K562 (cell line): ENCODE measurements around the gene SUOX.

Experiments
- CTCF ChIP-seq, 3 experiments: IDR thresholded peaks in 2 of 3; conservative IDR thresholded peaks in 1 of 3; 2 replicates each; pipeline ENCODE4 v1.5.1; 2011 to 2012; ENCODE audit warnings: low read length in 3 of 3, mild to moderate bottlenecking in 3 of 3, control low read depth in 2 of 3, improper control_type of control experiment in 1 of 3, inconsistent platforms in 1 of 3, low read depth in 1 of 3, mixed read lengths in 1 of 3, moderate library complexity in 1 of 3; ENCODE audit not compliant: insufficient read depth in 2 of 3
- GATAD2B ChIP-seq: fragments of 450-650 bp; IDR thresholded peaks from 2 replicates; pipeline ENCODE4 v1.6.1; 2017; ENCODE audit warnings: mild to moderate bottlenecking, borderline replicate concordance
- NR1H2 ChIP-seq: sonication (generic); formaldehyde crosslinking; IDR thresholded peaks from 2 replicates; pipeline ENCODE4 v1.4.0; 2020; ENCODE audit warnings: mild to moderate bottlenecking, missing genetic modification reagents
- PHTF2 ChIP-seq: fragments of 250-450 bp; sonication (Bioruptor Pico); IDR thresholded peaks from 2 replicates; pipeline ENCODE4 v1.5.0; 2021; ENCODE audit warnings: mild to moderate bottlenecking
- RAD21 ChIP-seq, 2 experiments: fragments of 250-450 bp in 1 of 2; fragments of 450-650 bp in 1 of 2; sonication (Bioruptor Pico) in 1 of 2; formaldehyde crosslinking in 1 of 2; IDR thresholded peaks in 1 of 2; conservative IDR thresholded peaks in 1 of 2; 2 replicates each; pipeline versions ENCODE4 v1.4.0 to v1.8.0; 2020 to 2022; ENCODE audit warnings: mild to moderate bottlenecking in 2 of 2, moderate library complexity in 1 of 2
- WHSC1 ChIP-seq: IDR thresholded peaks from one replicate; pipeline ENCODE4 v1.6.1; 2012; ENCODE audit warnings: low read length, control low read depth, inconsistent platforms
- ZMIZ1 ChIP-seq, 2 experiments: fragments of 150-350 bp in 1 of 2; IDR thresholded peaks; 2 replicates each; pipeline ENCODE4 v1.6.1; 2012 to 2016; ENCODE audit warnings: low read depth in 2 of 2, low read length in 2 of 2, mild to moderate bottlenecking in 1 of 2, moderate library complexity in 1 of 2
- ZNF121 ChIP-seq: sonication (generic); formaldehyde crosslinking; conservative IDR thresholded peaks from 2 replicates; pipeline ENCODE4 v1.8.0; 2022; ENCODE audit warnings: missing genetic modification reagents
- ZNF143 ChIP-seq: sonication (generic); formaldehyde crosslinking; IDR thresholded peaks from 2 replicates; pipeline ENCODE4 v1.9.0; 2022; ENCODE audit warnings: mild to moderate bottlenecking, missing genetic modification reagents
- ZNF274 ChIP-seq: IDR thresholded peaks from 2 replicates; pipeline ENCODE4 v1.6.1; 2011; ENCODE audit warnings: low read depth, mild to moderate bottlenecking, low read length, moderate library complexity, borderline replicate concordance
- ZNF431 ChIP-seq: sonication (generic); formaldehyde crosslinking; IDR thresholded peaks from 2 replicates; pipeline ENCODE4 v1.8.0; 2022; ENCODE audit warnings: mild to moderate bottlenecking, missing genetic modification reagents

- TF ChIP-seq WHSC1: no peak
- TF ChIP-seq ZNF121: no peak
- no peak for TF ChIP-seq ZMIZ1 (IDR thresholded peaks at IDR 0.05; ENCODE audit: low read depth in 2 of 2, low read length in 2 of 2)
- TF ChIP-seq PHTF2 (CRISPR knock-in tag): no peak
- TF ChIP-seq ZNF274: no peak
- TF ChIP-seq NR1H2 (CRISPR knock-in tag): no peak
- no peak for TF ChIP-seq ZNF431
- no peak for TF ChIP-seq CTCF (IDR thresholded peaks at IDR 0.05 in 2 of 3, conservative IDR thresholded peaks at IDR 0.05 in 1 of 3; ENCODE audit: insufficient read depth in 2 of 3, low read depth in 1 of 3, low read length in 3 of 3)
- TF ChIP-seq RAD21 (CRISPR knock-in tag; conservative IDR thresholded peaks at IDR 0.05 in 1 of 2, IDR thresholded peaks at IDR 0.05 in 1 of 2): no peak
- no peak for TF ChIP-seq GATAD2B
- TF ChIP-seq ZNF143 (CRISPR knock-in tag): no peak
Observed at GRCh38 chr12:56042843-56043242, 45.8 kb downstream of the SUOX start.
